Endothelial cell (in vitro differentiated cells): ENCODE measurements around the gene TARDBP. TPM values are rescaled to one million over a fixed set of nuclear protein-coding genes. Genes with fewer than 3 reads are reported as not detected.

Source experiments
- DNase-seq: peaks from one replicate; pipeline ENCODE4 v3.0.0; 2021; ENCODE audit warnings: low spot score
- H3K27ac Mint-ChIP-seq: one replicate; pipeline ENCODE4 v1.8.0; 2021; ENCODE audit warnings: mixed read lengths, inconsistent platforms; ENCODE audit not compliant: unreplicated experiment
- H3K27me3 Mint-ChIP-seq: one replicate; pipeline ENCODE4 v1.8.0; 2021; ENCODE audit warnings: mild to moderate bottlenecking, moderate library complexity, mixed read lengths, inconsistent platforms; ENCODE audit not compliant: unreplicated experiment
- H3K36me3 Mint-ChIP-seq: one replicate; pipeline ENCODE4 v1.8.0; 2021; ENCODE audit warnings: mild to moderate bottlenecking, low read depth, mixed read lengths, inconsistent platforms; ENCODE audit not compliant: unreplicated experiment
- H3K4me1 Mint-ChIP-seq: one replicate; pipeline ENCODE4 v1.8.0; 2021; ENCODE audit warnings: mild to moderate bottlenecking, mixed read lengths, inconsistent platforms; ENCODE audit not compliant: unreplicated experiment
- H3K4me3 Mint-ChIP-seq: one replicate; pipeline ENCODE4 v1.8.0; 2021; ENCODE audit warnings: mild to moderate bottlenecking, mixed read lengths, inconsistent platforms; ENCODE audit not compliant: unreplicated experiment
- H3K9me3 Mint-ChIP-seq: one replicate; pipeline ENCODE4 v1.8.0; 2021; ENCODE audit warnings: mixed read lengths, inconsistent platforms; ENCODE audit not compliant: unreplicated experiment
- total RNA-seq: library from RNA; stranded (reverse); fragmentation: NEBNext Ultra II Directional; extraction: Animal tissue kit (Norgen Biotek cat#: 25700); gene quantifications from one replicate; pipeline ENCODE4 v1.2.1, GENCODE V29; 2021; ENCODE audit not compliant: unreplicated experiment
- TF ChIP-seq, protein P1 (sequence below): fragments of 200-600 bp; sonication (generic); IDR thresholded peaks from one replicate; pipeline ENCODE4 v1.5.0; 2021; ENCODE audit warnings: antibody characterized with exemption; ENCODE audit not compliant: unreplicated experiment

TARDBP gene
- total RNA-seq, 1 donor from 2014 or later = 161 TPM

DNA sequence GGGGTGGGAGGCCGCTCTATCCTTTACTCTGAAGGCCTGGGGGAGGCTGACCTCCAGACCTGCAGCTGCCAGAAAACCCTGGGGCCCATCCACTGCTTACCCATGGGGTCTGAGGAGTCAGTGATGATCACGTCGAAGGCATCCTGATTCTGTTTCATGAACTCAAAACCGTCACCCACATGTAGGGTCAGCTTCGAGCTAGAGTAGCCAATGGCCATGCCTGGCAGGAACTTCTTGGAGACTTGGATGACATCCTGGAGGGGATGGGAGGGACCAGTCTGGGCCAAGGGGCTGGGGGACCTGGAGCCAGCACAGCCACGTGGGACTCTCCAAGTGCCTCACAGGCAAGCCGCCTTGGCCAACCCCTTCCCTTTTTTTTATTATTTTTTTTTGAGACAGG lies 44.0 kb downstream of the TARDBP start:
- Mint-ChIP-seq H3K4me3 (no peak overlapping the region), H3K4me1 (peaks cover 13% of the 10 kb centered on the region), H3K27me3 (peaks cover 5% of the 10 kb centered on the region), H3K9me3 (no peaks in the 10 kb centered on the region), H3K27ac (no peak overlapping the region), H3K36me3 (peaks cover 3% of the 10 kb centered on the region)
- TF ChIP-seq, protein P1, sequence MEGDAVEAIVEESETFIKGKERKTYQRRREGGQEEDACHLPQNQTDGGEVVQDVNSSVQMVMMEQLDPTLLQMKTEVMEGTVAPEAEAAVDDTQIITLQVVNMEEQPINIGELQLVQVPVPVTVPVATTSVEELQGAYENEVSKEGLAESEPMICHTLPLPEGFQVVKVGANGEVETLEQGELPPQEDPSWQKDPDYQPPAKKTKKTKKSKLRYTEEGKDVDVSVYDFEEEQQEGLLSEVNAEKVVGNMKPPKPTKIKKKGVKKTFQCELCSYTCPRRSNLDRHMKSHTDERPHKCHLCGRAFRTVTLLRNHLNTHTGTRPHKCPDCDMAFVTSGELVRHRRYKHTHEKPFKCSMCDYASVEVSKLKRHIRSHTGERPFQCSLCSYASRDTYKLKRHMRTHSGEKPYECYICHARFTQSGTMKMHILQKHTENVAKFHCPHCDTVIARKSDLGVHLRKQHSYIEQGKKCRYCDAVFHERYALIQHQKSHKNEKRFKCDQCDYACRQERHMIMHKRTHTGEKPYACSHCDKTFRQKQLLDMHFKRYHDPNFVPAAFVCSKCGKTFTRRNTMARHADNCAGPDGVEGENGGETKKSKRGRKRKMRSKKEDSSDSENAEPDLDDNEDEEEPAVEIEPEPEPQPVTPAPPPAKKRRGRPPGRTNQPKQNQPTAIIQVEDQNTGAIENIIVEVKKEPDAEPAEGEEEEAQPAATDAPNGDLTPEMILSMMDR = no peak
- DNase-seq = no peak

DNA sequence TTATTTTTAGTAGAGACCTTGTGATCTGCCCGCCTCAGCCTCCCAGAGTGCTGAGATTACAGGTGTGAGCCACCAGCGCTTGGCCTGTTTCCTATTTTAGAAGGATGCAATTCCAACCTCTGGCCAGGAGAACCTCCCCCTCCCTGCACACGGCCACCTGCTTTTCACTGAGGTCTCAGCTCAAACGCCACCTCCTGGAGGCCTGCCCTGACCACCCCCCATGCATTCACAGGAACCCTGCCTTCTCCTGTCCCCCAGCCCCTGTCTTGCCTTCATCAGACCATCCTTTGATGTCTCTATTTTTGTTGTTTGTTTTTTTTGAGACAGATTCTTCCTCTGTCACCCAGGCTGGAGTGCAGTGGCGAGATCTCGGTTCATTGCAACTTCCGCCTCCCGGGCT lies 45.0 kb downstream of the TARDBP start:
- DNase-seq = no peak
- Mint-ChIP-seq H3K27ac (no peak overlapping the region), H3K4me3 (peak overlapping the region; percentile 79), H3K4me1 (peaks cover 13% of the 10 kb centered on the region), H3K27me3 (peaks cover 3% of the 10 kb centered on the region), H3K9me3 (no peaks in the 10 kb centered on the region), H3K36me3 (peaks cover 3% of the 10 kb centered on the region)
- TF ChIP-seq, protein P1 = no peak

- no peak for DNase-seq
- TF ChIP-seq, protein P1 = no peak
- Mint-ChIP-seq H3K27ac (no peak overlapping the region), H3K4me3 (peak overlapping the region; percentile 47), H3K4me1 (peaks cover 13% of the 10 kb centered on the region), H3K36me3 (peaks cover 3% of the 10 kb centered on the region), H3K9me3 (no peaks in the 10 kb centered on the region), H3K27me3 (peaks cover 3% of the 10 kb centered on the region)
These were observed 45.6 kb downstream of the TARDBP start for GRCh38 chr1:11058026-11058425.

GRCh38 chr1:11058595-11059154 lies 46.2 kb downstream of the TARDBP start:
- peak overlapping the region; percentile 97 for H3K4me3 Mint-ChIP-seq
- no peaks in the 10 kb centered on the region for H3K9me3 Mint-ChIP-seq
- peaks cover 13% of the 10 kb centered on the region for H3K4me1 Mint-ChIP-seq
- H3K27me3 Mint-ChIP-seq = peaks cover 3% of the 10 kb centered on the region
- TF ChIP-seq, protein P1 = no peak
- peaks cover 3% of the 10 kb centered on the region for H3K36me3 Mint-ChIP-seq
- no peak overlapping the region for H3K27ac Mint-ChIP-seq
- DNase-seq = no peak

- H3K4me3 Mint-ChIP-seq = peak overlapping the region; percentile 97
- H3K9me3 Mint-ChIP-seq = no peaks in the 10 kb centered on the region
- H3K27ac Mint-ChIP-seq = no peak overlapping the region
- H3K4me1 Mint-ChIP-seq = peaks cover 13% of the 10 kb centered on the region
- H3K27me3 Mint-ChIP-seq = peaks cover 3% of the 10 kb centered on the region
- TF ChIP-seq, protein P1 = no peak
- DNase-seq = no peak
- H3K36me3 Mint-ChIP-seq = peaks cover 2% of the 10 kb centered on the region
These were observed 46.9 kb downstream of the TARDBP start for GRCh38 chr1:11059155-11059967.
